ENCODE results near the gene SLC41A3. TPM values are rescaled to one million over a fixed set of nuclear protein-coding genes. Genes with fewer than 3 reads are reported as not detected.
"Not testable (repeated sequence)": the region's sequence is repeated elsewhere in the genome, so short reads cannot be mapped to it uniquely, and the experiment has no call there.

SLC41A3 gene
- total RNA-seq, 1 donor from 2014 or later: 95.5 TPM

DNA sequence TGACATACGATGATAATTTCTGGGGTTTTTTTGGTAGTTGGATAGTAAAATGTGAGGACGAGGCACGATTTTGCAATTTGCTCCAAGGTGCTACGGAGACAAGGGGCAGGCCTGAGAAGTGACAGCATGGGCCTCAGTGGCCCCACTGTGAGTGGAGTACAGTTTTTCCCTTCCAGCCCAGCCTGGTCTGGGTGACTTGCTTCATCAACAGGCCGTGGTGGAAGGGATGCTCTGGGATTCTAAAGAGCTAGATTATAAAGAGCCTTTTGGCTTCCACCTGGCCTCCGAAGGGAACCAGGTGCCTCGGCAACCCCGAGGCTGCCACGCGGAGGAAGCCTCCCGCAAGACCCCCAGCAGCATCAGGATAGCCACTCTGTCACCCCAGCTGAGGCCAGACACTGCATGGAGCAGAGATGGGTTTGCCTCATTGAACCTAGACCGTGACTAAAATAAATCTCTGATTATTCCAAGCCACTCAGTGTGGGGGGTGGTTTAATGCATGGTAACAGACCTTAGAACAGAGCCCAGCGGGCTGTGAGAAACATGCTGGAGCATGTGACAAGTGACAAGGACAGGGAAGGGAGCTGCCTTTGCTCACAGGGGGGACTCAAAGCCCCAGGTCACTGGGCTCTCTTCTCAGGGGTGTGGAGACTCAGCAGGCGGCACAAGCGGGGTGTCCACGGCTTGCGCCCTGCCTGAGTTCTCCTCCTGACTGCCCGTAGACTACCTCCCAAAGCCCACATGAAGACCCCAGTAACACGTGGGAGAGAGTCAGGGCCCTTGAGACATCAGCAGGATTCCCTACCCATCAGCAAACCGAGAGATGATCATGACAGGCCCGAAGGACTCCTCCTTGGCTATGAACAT is 22.6 kb upstream of the SLC41A3 start:
- DNase-seq (ENCODE audit: low spot score): no peak

DNA sequence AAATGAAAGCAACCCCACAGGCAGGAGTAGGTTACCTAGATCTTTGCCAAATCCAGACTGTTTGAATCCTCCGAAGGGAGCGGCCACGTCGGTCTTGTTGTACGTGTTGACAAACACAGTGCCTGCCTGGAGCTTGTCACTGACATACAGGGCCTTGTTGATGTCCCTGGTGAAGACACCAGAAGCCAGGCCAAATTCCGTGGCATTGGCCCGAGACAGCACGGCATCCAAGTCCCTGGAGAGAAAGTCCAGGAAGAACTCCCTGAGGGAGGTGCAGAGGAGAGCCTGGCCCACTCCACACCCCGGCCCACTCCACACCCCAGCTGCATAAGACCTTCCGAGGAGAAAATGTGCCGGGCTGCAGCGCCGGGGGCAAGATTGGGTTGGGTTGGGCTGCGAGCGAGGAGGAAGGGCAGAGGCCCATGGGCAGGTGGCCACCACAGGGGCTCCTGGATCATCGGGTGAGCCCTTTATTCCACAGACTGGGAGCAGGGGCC is 21.8 kb upstream of the SLC41A3 start:
- no peak for DNase-seq (ENCODE audit: low spot score)

DNA sequence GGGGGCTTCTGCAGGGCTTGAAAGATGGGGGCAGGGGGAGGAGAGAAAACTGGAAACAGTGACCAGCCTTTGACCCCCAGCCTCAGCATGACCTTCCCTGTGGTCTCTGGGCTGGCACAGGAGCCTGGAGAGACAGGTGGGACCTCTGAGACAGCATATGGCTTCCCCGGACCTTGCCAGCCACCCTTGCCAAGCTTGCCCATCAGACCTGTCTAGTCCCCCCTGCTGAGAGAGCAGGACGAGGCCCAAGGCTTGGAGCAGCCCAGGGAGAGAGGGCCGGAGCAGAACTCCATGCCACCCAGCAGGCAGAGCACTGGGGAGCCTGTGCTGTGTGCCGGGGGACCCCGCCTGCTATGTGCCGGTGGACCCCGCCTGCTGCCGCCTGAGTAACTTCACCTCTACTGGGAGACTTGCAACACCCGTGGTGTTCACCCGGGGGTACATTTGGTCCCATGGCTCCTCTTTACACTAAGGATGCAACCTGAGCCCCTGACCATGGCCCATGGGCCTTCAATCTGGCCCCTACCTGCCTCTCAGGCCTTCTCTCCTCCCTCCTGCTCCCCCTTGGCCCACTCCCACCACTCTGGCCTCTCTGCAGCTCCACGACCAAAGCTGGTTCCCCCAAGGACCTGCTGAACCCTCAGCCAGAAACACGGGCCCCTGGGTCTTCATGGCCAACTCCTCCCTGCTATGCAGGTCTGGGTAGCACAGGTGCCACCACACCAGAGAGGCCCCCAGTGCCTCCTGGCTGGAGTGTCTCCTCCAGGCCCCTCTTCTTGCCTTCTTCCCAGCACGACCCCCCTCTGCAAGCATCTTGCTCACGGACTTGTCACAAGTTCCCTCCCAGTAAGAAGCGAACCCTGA is 21.1 kb upstream of the SLC41A3 start:
- peak; percentile 9 for DNase-seq (ENCODE audit: low spot score)

DNA sequence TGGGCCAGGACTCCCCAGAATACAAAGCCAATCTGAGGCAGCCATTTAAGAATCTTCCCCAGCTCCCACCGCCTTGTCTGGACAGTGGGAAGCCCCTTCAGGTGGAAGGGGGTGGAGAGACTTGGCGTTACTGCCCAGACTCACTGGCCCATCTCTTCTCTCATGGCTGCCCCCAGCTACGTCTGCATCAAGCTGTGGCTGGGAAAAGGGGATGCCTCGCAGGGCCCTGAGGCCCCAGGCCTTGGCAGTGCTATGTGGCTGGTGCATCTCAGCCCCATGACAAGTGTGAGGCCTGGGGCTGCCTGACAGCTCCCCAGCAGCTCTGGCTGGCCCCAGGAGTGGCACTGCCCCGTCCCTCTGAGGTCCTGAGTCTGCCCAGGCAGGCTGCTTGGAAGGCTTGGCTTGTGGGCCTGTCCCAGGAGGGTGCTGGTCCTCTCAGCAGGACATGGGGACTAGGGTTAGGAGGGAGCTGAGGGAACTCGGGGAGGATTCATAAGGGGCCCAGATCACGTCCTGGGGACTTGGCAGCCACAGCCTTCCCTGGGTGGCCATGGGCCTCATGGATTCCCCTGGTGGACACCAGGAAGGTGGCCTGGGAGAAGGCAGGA is 20.2 kb upstream of the SLC41A3 start:
- DNase-seq (ENCODE audit: low spot score): no peak

DNA sequence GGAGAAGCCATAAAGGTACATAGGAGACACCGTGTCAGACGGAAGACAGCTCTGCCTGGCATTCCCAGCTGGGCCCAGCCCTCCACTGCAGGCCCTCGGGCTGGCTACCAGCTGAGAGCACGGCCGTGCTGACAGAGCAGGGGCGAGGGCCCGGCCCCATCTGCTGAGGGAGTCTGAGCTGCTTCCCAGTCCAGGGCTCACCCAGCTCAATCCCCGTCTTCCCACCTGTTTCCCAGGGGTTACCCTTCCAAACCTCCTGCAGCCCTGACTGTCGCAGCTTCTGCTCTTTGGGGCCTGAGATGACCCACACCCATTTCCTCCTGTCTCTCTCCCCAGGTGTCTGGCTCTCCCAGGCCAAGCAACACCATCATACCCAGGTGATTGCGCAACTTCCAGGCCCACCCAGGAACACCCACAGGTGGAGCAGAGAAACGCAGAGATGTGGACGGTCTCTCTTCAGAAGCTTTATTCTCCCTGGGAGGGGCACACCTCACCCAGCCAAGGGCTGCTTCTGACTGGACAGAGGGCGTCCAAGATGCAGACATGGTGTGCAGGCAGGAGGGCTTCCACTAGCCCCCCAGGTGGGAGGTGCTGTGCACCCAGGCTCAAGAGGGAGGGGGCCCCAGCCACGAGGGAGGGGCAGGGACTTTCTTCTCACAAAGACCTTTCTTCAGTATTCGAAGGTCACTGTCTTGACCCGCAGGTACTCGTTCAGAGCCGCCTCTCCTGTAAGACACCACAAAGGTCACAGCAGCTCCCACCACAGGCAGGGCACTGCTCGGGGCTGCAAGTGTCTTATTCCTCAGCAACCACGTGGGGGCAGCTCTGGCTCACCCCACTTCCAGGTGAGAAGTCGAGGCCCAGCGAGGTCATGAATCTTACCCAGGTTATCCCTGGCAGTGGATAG is 19.4 kb upstream of the SLC41A3 start:
- no peak for DNase-seq (ENCODE audit: low spot score)

DNA sequence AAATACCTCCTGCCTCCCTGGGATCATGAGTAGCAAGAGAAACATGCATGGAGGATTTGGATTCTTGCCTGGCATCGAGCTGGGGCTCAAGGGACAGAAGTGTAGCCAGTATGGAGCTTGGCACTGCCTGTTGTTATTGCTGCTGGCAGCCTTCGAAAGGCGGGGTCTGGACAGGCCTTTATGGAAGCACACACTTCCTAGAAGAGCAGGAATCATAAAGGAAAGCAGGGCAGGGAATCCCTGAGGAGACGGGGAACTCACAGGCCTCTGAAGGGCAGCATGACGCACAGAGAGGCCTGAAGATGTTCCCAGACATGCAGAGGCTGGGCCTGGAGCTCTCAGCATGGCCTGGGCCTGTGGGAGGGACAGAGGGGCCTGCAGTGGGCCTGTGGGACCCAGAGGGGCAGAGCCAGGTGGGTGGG is 18.6 kb upstream of the SLC41A3 start:
- peak; percentile 42 for DNase-seq (ENCODE audit: low spot score)

DNA sequence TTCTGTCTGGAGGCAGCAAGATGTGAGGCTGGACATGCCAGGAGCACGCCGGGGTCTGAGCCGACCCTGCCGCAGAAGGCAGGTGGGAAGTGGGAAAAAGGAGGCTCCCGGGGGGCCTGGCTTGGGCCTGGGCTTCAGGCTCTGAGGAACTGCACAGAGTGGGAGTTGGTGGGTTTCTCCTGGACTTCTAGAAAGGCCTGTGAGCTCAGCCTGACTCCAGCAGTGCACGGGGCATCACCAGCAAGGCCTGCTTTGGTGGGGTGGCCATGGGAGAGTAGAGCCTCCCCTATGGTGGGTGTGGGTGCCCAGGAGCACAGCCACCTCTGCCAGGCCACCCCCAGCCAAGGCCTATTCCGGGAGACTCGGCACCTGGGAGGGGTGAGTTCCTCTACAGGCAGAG is 18.1 kb upstream of the SLC41A3 start:
- no peak for DNase-seq (ENCODE audit: low spot score)

DNA sequence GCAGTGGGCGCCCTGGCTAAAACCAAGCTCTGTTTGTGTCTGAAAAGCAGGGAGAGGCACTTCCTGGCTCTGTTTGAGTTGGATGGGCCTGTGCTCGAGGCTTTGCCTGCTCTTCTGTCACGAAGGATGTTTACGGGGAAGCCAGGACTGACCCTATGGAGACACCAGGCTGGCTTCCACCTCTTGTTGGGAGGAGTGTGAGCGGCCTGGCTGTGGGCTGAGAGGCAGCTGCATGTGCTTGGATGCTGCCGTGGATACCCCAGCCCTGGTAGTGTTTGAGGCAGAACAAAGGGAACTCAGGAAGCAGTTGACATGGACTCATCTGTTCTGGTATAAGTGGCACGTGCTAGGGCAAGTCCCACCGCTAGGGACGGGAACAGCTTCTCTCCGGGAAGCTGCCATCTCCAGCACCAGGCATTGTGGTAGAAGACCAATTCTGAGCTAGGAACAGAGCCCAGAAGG is 17.6 kb upstream of the SLC41A3 start:
- no peak for DNase-seq (ENCODE audit: low spot score)

DNA sequence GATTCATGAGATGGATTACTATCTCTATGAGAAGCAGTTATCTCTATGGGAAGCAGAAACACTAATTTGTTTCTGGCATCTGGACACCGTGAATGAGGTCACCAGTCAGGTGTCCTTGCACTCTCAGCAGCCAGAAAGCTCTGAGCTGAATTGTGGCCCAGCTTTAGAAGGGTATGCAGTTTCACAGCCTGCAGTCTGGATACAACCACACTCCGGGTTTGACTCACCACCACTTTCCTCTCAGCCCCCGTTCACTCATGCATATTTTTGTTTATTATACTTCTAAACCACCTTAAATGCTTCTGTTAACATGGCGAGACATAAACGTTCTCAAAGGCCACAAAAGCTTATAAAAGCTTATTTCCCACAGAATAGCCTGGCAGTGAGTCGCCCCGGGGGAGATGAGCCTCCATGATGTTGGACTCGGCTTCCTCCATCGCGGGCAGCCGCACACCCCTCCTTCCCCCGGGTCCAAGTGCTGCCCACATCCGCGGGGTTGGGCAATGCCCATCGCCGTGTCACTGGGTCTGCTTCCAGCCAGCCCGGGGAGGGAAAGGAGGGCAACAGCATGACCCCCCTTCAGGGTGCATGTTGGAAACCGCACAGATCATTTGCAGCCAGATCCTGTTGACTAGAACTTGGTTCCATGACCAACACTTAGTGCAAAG is 16.8 kb upstream of the SLC41A3 start:
- no peak for DNase-seq (ENCODE audit: low spot score)

DNA sequence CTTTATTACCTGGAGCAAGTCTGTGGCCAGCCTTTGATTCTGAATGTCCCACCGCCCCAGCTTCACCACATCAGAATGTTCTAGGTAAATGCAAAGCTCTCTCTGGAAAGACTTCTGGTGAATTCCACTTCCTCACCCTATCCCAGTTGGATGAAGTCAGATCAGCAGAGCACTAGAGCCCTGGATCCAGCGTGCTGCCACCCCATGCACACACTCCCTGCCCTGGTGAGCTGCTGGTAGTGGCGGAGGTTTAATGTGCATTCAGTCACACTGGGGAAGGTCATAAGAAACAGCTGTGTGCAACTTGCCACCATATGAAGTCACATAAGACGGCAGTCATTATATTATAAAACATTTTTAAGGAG is 16.3 kb upstream of the SLC41A3 start:
- no peak for DNase-seq (ENCODE audit: low spot score)

DNA sequence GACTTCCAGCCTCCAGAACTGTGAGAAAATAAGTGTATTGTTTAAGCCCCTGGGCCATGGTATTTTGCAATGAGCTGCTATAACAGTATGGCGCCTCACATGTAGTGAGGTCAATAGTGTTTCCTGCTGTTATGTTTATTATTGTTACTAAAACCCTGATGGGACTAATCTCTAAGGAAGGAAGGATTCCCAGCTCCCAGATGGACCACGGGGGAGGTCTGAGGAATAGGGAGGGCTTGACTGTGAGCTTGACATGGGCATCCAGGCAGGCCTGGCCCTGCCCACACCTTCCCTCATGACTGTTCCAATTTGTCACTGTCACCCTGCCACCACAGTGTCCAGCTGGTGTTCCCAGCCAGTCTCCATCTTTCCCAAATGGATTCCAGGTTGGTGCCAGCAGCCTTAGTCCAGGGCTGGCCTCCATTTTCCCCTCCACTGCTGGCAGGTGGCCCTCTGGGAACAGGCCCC is 14.5 kb upstream of the SLC41A3 start:
- DNase-seq (ENCODE audit: low spot score): no peak

DNA sequence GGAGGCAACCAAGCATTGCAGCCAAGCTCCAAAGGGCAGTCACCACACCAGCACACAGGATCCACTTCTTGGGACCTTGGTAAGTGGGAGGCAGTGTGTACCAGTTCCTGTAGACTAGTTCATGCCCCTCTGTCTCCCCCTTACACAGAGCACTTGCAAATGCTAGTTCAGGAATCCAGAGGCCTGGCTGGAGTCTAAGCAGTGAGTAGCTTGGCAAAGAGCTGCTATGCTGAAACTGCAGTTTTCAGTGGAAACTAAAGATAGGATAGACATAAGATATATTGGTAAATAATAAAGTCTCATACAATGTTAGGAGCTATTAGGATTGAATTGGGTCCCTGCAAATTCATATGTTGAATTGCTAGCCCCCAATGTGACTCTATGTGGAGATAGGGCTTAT is 13.9 kb upstream of the SLC41A3 start:
- DNase-seq (ENCODE audit: low spot score): no peak

DNA sequence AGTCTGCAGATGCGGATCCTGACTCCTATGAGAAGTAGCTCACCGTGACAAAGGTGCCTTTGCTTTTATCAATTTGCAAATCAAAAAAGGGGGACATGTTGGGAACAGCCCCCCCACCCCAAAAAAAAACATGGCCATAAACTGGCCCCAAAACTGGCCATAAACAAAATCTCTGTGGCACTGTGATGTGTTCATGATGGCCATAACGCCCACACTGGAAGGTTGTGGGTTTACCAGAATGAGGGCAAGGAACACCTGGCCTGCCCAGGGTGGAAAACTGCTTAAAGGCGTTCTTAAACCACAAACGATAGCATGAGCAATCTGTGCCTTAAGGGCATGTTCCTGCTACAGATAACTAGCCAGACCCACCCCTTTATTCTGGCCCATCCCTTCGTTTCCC is 12.3 kb upstream of the SLC41A3 start:
- not testable (repeated sequence) for DNase-seq (ENCODE audit: low spot score)

DNA sequence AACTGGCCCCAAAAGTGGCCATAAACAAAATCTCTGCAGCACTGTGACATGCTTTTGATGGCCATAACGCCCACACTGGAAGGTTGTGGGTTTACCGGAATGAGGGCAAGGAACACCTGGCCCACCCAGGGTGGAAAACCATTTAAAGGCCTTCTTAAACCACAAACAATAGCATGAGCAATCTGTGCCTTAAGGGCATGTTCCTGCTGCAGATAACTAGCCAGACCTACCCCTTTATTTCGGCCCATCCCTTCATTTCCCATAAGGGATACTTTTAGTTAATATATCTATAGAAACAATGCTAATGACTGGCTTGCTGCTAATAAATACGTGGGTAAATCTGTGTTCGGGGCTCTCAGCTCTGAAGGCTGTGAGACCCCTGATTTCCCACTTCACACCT is 8.2 kb upstream of the SLC41A3 start:
- DNase-seq (ENCODE audit: low spot score): not testable (repeated sequence)

DNA sequence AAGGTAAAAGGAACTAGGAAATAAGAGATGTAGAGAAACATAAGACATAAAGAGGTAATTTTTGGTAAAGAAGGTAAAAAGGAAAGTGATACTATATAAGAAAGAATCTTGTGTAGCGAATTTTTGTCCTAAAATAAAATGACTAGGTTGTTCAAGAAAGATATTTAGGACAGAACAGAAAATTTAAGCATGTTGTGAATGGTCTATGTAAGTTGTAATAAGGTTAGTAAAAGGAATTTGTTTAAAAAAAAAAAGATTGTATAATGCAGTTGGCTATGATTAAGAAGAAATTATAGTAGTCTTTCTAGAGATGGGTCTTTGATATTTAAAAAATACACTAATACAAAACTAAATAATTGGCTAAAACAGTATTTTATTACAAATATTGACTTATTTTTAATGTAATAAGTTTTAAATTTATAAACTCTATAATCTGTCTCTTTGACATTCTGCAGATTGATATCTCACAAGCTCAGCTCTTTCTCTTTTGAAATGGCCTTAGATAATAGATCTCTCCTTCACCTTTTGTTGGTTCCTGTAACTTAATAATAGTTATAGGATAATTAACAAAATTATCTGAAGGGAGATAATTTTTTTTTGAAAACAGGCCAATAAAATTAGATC is 3.7 kb upstream of the SLC41A3 start:
- DNase-seq (ENCODE audit: low spot score): no peak

DNA sequence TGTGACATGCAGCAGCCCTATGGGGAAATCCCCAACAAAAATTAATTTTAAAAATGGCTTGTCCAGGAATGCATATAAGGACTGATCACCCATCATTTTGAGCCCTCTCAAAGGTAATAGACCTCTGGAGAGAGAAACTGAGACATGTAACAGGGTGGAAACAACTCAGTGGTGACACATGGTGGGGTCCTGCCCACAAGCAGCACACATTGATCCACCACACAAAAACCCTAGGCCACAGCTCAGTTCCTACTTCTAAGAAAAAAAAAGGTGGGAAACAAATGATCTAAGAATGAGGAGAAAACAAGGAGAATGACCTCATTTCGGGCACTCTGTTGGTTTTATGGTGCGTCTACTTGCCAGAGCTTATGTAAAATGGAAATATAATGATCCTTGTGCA is 1.9 kb upstream of the SLC41A3 start:
- no peak for DNase-seq (ENCODE audit: low spot score)

DNA sequence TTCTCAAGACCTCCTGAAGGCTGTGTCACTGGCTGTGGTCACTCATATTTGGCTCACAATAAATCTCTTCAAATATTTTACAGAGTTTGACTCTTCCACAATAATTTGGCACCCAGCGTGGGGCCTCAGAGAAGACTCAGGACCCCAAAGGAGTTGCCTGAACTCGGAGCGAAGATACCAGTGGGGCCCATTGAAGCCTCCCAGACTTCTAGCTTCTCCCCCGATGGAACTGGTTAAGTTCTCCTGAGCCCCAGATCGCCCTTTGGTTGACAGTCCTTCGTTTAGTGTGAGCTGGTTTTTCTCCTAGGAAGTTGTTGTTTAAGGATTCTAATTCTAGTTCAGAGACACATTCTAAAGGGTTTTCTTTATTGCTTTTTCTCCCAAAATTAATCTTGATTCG is 1.4 kb upstream of the SLC41A3 start:
- no peak for DNase-seq (ENCODE audit: low spot score)

DNA sequence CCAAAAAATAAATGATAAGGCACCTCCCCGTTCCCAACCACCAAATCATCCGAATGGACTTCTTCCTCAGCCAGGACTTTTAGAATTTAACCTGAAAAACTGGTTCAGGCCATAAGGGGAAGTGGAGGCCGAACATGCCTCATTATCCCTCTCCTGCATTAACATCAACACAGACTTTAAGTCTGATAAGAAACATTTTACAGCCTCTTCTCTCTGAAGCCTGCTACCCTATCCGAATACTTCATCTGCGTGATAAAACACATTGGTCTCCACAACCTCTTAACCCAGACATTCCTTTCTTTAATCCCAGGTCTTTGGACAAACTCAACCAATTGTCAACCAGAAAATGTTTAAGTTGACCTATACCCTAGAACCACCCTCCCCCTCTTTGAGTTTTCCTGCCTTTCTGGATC is 850 bp upstream of the SLC41A3 start:
- no peak for DNase-seq (ENCODE audit: low spot score)

DNA sequence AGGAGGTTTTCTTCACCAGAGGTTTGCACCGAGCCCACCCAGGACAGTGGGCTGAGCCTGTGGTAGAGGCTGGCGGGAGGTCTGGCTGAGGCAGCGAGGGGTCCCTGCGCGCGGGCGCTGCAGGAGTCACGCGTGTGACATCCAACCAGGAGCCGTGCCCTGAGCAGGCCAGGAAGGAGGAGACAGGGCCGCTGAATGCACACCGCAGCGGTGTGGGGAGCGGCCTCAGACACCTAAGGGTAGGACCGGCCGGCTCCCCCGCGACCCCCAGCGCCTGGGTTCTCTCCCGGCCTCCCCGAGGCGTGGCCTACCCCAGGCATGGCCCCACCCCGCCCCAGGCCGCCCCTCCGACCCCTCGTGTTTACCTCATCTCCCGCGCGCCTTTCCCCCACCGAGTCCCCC is 412 bp downstream of the SLC41A3 start:
- DNase-seq (ENCODE audit: low spot score): no peak

DNA sequence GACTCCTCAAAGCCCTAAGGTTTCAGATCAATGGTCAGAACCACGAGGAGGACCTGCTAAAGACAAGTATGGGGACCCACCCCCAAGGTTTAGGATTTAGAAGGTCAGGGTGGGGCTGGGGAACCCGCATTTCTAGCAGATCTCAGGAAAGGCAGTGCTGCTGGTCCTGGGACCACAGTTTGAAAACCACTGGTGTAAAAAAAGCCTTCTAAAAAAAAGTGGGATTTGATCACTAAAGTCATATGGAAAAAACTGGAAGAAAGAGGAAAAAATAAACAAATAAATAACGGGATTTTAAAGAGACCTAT is 832 bp downstream of the SLC41A3 start:
- DNase-seq (ENCODE audit: low spot score): no peak
